ENCODE results near the gene CFAP99.
"Not testable (repeated sequence)": the region's sequence is repeated elsewhere in the genome, so short reads cannot be mapped to it uniquely, and the experiment has no call there.

Gene CFAP99

DNA sequence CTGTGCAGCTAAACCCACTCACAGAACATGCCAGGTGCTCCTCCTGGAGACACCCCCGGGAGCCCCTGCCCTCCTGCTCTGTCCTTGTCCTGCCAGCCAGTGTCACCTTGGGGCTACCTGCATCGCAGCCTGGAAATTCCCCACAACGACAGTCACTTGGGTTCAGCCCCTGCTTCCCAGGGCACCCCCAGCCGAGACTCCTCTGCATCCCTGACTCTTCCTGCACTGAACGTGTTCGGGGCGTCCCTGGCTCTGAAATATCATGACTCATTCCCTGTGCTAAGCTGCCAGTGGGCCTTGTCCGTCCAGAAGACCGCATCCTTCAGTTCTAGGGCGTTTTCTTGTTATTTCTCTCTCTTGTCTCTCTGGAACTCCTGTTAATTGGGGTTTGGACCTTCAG, 5.8 kb downstream of the CFAP99 start:
- TF ChIP-seq, protein P1, sequence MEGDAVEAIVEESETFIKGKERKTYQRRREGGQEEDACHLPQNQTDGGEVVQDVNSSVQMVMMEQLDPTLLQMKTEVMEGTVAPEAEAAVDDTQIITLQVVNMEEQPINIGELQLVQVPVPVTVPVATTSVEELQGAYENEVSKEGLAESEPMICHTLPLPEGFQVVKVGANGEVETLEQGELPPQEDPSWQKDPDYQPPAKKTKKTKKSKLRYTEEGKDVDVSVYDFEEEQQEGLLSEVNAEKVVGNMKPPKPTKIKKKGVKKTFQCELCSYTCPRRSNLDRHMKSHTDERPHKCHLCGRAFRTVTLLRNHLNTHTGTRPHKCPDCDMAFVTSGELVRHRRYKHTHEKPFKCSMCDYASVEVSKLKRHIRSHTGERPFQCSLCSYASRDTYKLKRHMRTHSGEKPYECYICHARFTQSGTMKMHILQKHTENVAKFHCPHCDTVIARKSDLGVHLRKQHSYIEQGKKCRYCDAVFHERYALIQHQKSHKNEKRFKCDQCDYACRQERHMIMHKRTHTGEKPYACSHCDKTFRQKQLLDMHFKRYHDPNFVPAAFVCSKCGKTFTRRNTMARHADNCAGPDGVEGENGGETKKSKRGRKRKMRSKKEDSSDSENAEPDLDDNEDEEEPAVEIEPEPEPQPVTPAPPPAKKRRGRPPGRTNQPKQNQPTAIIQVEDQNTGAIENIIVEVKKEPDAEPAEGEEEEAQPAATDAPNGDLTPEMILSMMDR (conservative IDR thresholded peaks at IDR 0.05; ENCODE audit: low read depth, low read length) = no peak
- H3K4me3 ChIP-seq (ENCODE audit: low read length) = no peak overlapping the region
- no peak for DNase-seq (ENCODE audit: low read depth)

DNA sequence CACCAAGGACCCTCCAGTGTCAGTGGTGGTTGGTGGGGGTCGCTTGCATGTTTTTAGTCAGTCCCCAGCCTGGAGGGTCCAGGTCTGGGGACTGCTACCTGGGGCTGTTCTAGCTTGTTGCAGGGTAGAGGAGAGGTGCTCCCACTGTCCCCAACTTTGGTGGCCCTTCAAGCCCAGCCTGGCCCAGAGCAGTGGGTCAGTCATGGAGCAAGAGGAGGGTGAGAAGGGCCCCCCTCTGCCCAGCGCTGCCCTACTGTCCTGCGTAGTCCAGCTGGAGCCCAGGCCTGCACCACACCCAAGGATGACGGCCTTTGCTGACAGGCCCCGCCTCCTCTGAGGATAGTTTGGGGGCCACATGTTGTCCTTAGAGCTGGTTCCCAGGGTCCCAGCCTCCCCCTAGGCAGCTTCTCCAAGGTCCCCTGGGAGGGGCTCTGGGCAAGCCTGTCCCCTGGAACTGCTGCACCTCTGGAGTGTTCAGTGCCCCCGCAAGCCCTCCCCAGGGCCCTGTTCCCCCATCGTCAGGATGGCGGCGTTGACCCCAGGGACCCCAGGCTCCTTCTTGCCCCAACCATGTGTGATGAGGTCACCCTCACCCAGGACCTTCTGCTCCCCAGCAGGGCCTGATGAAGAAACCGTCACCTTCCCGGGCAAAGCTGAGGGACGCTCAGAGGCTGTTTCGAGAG, 6.8 kb downstream of the CFAP99 start:
- DNase-seq (ENCODE audit: low read depth) = no peak
- TF ChIP-seq, protein P1 (conservative IDR thresholded peaks at IDR 0.05; ENCODE audit: low read depth, low read length) = no peak
- H3K4me3 ChIP-seq (ENCODE audit: low read length) = no peak overlapping the region

DNA sequence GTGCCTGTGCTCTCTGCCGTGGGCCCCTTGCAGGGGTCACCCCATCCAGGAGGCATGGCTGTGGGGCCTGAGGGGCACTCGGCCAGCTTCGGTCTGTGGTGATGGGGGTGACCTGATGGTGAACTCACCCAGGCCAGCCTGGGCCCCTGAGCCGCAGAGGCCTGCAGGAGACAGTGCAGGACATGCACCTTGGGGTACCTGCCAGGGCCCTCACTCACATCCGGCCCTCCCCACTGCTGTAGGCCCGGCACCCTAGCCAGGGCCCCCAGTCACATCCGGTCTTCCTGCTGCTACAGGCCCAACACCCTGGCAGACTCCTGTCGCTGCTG, 7.3 kb downstream of the CFAP99 start:
- TF ChIP-seq, protein P1 (conservative IDR thresholded peaks at IDR 0.05; ENCODE audit: low read depth, low read length) = no peak
- no peak for DNase-seq (ENCODE audit: low read depth)
- H3K4me3 ChIP-seq (ENCODE audit: low read length) = no peak overlapping the region

DNA sequence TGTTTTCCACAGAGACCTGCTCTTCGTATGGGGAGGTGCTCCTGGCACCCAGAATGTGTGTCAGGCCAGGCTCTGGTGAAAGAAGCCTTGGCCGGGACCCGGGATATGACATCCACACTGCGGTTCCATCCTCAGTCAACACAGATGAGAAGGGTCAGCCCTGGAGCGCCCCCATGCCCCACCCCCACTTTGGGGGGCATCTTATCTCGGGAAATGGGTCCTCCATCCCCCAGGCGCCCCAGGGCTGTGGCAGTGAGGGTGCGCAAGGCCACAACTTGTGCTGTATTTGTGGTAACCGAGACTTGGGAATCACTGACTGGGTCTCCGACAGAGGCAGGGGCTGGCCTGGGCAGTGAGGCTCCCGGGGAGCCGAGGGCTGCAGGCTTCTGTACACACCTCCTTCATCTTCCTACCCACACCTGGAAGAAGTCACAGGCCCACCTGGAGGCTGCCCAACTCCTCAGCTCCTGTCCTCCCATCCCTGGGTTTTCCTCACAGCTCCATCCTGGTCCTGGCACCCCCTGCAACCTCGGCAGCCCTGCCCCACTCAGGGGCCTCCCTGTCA, 8.0 kb downstream of the CFAP99 start:
- H3K4me3 ChIP-seq (ENCODE audit: low read length) = no peak overlapping the region
- DNase-seq (ENCODE audit: low read depth) = no peak
- TF ChIP-seq, protein P1 (conservative IDR thresholded peaks at IDR 0.05; ENCODE audit: low read depth, low read length) = no peak

DNA sequence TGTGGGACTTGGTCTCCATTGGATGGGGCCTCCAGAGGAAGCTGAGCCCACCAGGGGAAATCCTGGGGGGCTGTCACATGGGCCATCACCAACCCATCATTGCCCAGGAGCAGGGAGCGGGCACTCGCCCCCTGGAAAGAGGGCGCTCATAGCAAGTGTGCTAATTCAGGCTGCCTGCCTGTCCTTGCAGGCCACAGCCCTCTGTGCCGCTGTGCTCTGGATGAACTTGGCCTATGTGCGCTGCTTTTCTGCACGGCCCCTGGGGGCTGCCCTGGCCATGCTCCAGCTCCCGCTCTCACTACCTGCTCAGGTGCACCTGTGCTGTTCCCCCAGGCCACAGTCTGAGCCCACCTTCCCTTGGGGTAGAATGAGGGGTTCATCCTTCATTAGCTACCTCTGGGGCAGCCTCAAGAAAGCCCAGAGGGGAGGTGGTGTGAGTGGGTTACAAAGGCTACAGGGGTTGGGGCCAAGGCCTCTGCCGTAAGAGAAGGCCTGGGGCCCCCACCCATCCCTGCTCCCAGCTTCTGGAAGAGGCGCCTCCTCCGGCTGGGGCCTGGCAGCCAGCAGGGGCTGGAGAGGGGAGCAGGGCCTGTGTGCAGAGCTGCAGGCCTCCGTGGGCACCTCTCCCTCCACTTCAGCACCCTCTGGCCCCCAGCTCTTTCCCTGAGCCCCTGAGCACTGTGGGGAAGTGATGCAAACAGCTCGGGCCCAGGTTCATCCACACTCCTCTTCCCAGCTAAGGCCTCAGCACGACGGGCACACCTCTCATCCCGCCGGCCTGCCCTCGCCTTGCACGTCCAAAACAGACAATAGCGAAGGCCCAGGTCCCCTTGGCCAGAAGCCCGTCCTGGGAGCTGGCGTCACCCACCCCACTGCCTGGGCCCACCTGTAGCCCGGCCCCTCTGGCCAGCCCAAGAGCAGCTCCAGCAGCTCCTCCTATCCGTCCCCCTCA, 8.9 kb downstream of the CFAP99 start:
- no peak overlapping the region for H3K4me3 ChIP-seq (ENCODE audit: low read length)
- TF ChIP-seq, protein P1 (conservative IDR thresholded peaks at IDR 0.05; ENCODE audit: low read depth, low read length) = no peak
- no peak for DNase-seq (ENCODE audit: low read depth)

DNA sequence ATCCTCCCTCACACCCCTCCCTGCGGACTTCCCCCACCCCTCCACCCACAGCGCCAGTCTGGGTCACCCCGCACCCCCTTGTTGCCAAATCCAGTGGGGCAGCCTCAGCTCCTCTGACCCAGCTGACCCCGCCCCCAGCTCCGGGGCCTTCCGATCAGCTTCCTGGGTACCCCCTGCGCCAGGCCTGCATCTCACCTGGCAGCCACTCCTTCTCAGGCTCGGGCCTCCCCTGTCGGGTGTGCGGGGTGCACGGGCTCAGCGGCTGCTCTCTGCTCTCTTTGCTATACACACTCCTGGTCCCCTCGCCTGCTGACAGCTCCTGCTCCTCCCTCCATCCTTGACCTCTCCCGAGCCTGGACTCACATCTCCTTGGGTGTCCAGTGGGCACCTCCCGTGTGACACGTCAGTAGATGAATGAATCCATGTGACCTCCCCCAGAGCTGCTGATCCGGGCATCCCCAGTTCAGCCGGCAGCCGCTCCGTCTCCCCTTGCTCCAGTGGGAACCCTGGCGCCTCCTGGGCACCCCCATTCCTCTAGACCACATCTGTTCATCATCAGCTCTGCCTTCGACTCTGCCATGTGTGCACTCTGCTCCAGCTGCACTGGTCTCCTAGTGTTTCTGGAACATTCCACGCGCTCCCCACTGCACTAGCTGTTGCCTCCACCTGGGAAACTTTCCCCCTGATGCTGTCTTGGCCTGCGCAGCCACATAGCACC, 9.9 kb downstream of the CFAP99 start:
- TF ChIP-seq, protein P1 (conservative IDR thresholded peaks at IDR 0.05; ENCODE audit: low read depth, low read length) = no peak
- H3K4me3 ChIP-seq (ENCODE audit: low read length) = no peak overlapping the region
- DNase-seq (ENCODE audit: low read depth) = no peak

DNA sequence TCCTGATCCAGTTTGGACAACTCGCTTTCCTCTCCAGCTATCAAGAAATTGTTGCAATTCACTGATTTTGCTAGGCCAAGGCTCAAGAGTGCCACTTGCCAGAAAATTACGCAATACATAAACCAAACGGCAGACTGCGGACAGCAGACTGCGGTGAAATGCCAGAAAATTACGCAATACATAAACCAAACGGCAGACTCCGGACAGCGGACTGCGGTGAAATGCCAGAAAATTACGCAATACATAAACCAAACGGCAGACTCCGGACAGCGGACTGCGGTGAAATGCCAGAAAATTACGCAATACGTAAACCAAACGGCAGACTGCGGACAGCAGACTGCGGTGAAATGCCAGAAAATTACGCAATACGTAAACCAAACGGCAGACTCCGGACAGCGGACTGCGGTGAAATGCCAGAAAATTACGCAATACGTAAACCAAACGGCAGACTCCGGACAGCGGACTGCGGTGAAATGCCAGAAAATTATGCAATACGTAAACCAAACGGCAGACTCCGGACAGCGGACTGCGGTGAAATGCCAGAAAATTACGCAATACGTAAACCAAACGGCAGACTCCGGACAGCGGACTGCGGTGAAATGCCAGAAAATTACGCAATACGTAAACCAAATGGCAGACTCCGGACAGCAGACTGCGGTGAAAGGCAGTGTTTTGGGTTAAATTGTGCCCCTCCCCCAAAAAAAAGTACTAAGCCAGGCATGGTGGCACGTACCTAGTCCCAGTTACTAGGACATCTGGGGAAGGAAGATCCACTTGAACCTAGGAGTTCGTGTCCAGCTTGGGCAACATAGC, 11.4 kb downstream of the CFAP99 start:
- DNase-seq (ENCODE audit: low read depth) = not testable (repeated sequence)

More for the DNA sequence above, 11.4 kb downstream of the CFAP99 start:
- not testable (repeated sequence) for H3K4me3 ChIP-seq (ENCODE audit: low read length)
